ENCODE results near the gene SF3B4. TPM values are rescaled to one million over a fixed set of nuclear protein-coding genes. Genes with fewer than 3 reads are reported as not detected.

Gene SF3B4
- total and polyA plus RNA-seq, 2 of the 8 experiments (the other 6 are each of a cell fraction or from before 2014, with no cell fraction given), result 81.1 to 122 TPM

GRCh38 chr1:149925751-149926150 lies 1.9 kb downstream of the SF3B4 start:
- TF ChIP-seq PHF8 (conservative IDR thresholded peaks at IDR 0.05; ENCODE audit: low read depth, low read length), result no peak
- no peak for TF ChIP-seq SP1 (IDR thresholded peaks at IDR 0.05; ENCODE audit: low read depth, low read length)
- TF ChIP-seq JUN (IDR thresholded peaks at IDR 0.05; ENCODE audit: low read depth, low read length), result no peak
- TF ChIP-seq ASH2L (IDR thresholded peaks at IDR 0.05; ENCODE audit: low read length), result no peak
- no peak for TF ChIP-seq BRCA1 (IDR thresholded peaks at IDR 0.05; ENCODE audit: low read depth, low read length)
- no peak for TF ChIP-seq NANOG (IDR thresholded peaks at IDR 0.05; ENCODE audit: insufficient read depth, low read depth, low read length, poor library complexity, severe bottlenecking)
- no peak for TF ChIP-seq FOSL1 (IDR thresholded peaks at IDR 0.05; ENCODE audit: insufficient read depth, low read depth, low read length)

More at GRCh38 chr1:149925751-149926150, 1.9 kb downstream of the SF3B4 start:
- POLR2A ChIA-PET (ENCODE audit: partially characterized antibody), result interaction anchor here (0.7 to 1.9 kb wide), 4 partner anchors 9 to 38 kb away, joined by 3 to 7 read pairs (median 4); partner anchors contain the start of gene BOLA1
- no peak overlapping the region for H3K23ac ChIP-seq (ENCODE audit: insufficient read length)
- CTCF ChIA-PET (ENCODE audit: partially characterized antibody), result interaction anchor here (1.0 to 1.2 kb wide), 2 partner anchors 12 to 38 kb away, joined by 3 read pairs; a partner anchor contains a TSS
- H4K8ac ChIP-seq (ENCODE audit: extremely low read depth, insufficient read depth, low read length), result no peak overlapping the region
- H4K20me1 ChIP-seq (replicated peaks in 1 of 2; ENCODE audit: control insufficient read depth in 1 of 2, insufficient read depth in 2 of 2, low read length in 2 of 2), result no peaks in the 10 kb centered on the region
- no peak overlapping the region for H3K4ac ChIP-seq (replicated peaks; ENCODE audit: insufficient read length, low read depth, low read length)
- H3K79me2 ChIP-seq (ENCODE audit: control insufficient read depth in 1 of 2, insufficient read depth in 2 of 2, low read length in 2 of 2), result peaks cover 8 to 28% of the 10 kb centered on the region in 2 experiments
- H3K4me3 ChIP-seq (ENCODE audit: extremely low read depth in 1 of 4, insufficient read depth in 2 of 4, low read depth in 3 of 4, low read length in 4 of 4), result no peak overlapping the region
- no peak overlapping the region for H4K5ac ChIP-seq (ENCODE audit: insufficient read length, low read depth, low read length)
- no peak overlapping the region for H3K18ac ChIP-seq (ENCODE audit: extremely low read depth, low read length)
- WGBS, 2 experiments (ENCODE audit: extremely low coverage in 1 of 2, insufficient coverage in 1 of 2, insufficient read length in 1 of 2, insufficient replicate concordance in 2 of 2, low coverage in 1 of 2, low lambda C conversion rate in 2 of 2, missing lambda C conversion rate in 1 of 2), result 100% methylated on average over 2 of the region's 2 CpGs; no CpG with 5 or more reads in 1 of the 2 experiments
- no peak overlapping the region for H2AK5ac ChIP-seq (ENCODE audit: low read depth, low read length)
- peak overlapping the region; percentile 87 to 90; a peak in 1 of 4 replicates for H3K4me2 ChIP-seq (ENCODE audit: insufficient read depth in 1 of 2, low read depth in 2 of 2, low read length in 2 of 2)
- H3K27me3 ChIP-seq (replicated peaks in 1 of 4; ENCODE audit: control insufficient read depth in 3 of 4, extremely low read depth in 1 of 4, insufficient read depth in 3 of 4, low read length in 3 of 4), result no peaks in the 10 kb centered on the region
- no peak overlapping the region for H2BK5ac ChIP-seq (ENCODE audit: low read depth, low read length)
- peaks cover 5% of the 10 kb centered on the region for H3K79me1 ChIP-seq (ENCODE audit: low read depth, low read length)
- no peak overlapping the region for H3K14ac ChIP-seq (ENCODE audit: insufficient read length)
- H3K9me3 ChIP-seq (ENCODE audit: insufficient read depth in 2 of 2, low read depth in 1 of 2, low read length in 1 of 2), result no peaks in the 10 kb centered on the region
- no peak overlapping the region for H4K91ac ChIP-seq (replicated peaks; ENCODE audit: insufficient read length, low read length)
- H3K23me2 ChIP-seq (ENCODE audit: low read depth, low read length), result peaks cover 5% of the 10 kb centered on the region
- FAIRE-seq (no peak), DNase-seq (ENCODE audit: low read depth in 1 of 2, low spot score in 2 of 2) (no peak)
- H3K36me3 ChIP-seq (ENCODE audit: control insufficient read depth in 2 of 4, insufficient read depth in 4 of 4, low read length in 3 of 4), result peaks cover 19 to 41% (median 39%) of the 10 kb centered on the region in 4 experiments
- no peak overlapping the region for H2BK120ac ChIP-seq (replicated peaks; ENCODE audit: low read depth, low read length)
- H2BK12ac ChIP-seq (ENCODE audit: low read depth, low read length), result no peak overlapping the region
- no peak overlapping the region for H3K27ac ChIP-seq (ENCODE audit: low read depth, low read length)
- no peak overlapping the region for H3K56ac ChIP-seq (replicated peaks; ENCODE audit: insufficient read length, low read depth, low read length)
- no peak overlapping the region for H2AFZ ChIP-seq (ENCODE audit: low read length)
- 0 out of 7 replicates have a peak overlapping the region, but pooled peaks of 1 of the 4 experiments have one; percentile 11 for H3K9ac ChIP-seq (replicated peaks in 1 of 4; ENCODE audit: extremely low read depth in 1 of 4, low read depth in 3 of 4, low read length in 3 of 4)
- no peak overlapping the region for H2BK15ac ChIP-seq (ENCODE audit: low read length)
- peaks cover 0 to 8% (median 4%) of the 10 kb centered on the region in 4 experiments; a peak in 4 of 7 replicates for H3K4me1 ChIP-seq (replicated peaks in 1 of 4; ENCODE audit: control insufficient read depth in 3 of 4, insufficient read depth in 4 of 4, low read length in 3 of 4)
- no peak overlapping the region for H2BK20ac ChIP-seq (ENCODE audit: low read length)

Data from H1 (cell line).